C4-2B (cell line): ENCODE measurements around the gene DDX24.

Experiments used
- ZFX ChIP-seq: fragments of 450-650 bp; IDR thresholded peaks from 2 replicates; pipeline ENCODE4 v1.6.1; 2017
- TF ChIP-seq, protein P1 (sequence below): fragments of 450-650 bp; conservative IDR thresholded peaks from 2 replicates; pipeline ENCODE4 v1.5.1; 2017; ENCODE audit warnings: mild to moderate bottlenecking

DNA sequence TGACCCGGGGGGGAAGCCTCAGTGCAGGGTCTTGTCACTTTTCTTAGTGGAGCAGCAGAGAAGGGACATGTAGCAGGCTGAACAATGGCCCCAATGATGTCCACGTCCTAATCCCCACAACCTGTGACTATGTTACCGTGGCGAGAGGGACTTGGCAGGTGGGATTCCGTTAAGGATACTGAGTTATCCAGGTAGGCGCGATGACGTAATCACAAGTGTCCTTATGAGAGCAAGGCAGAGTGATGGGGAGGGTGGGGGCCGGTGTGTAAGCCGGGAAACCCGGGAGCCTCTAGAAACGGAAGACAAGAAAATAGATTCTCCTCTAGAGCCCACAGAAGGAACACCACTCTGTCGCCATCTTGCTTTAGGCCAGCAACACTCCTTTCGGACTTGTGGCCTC, 50.4 kb downstream of the DDX24 start:
- TF ChIP-seq, protein P1, sequence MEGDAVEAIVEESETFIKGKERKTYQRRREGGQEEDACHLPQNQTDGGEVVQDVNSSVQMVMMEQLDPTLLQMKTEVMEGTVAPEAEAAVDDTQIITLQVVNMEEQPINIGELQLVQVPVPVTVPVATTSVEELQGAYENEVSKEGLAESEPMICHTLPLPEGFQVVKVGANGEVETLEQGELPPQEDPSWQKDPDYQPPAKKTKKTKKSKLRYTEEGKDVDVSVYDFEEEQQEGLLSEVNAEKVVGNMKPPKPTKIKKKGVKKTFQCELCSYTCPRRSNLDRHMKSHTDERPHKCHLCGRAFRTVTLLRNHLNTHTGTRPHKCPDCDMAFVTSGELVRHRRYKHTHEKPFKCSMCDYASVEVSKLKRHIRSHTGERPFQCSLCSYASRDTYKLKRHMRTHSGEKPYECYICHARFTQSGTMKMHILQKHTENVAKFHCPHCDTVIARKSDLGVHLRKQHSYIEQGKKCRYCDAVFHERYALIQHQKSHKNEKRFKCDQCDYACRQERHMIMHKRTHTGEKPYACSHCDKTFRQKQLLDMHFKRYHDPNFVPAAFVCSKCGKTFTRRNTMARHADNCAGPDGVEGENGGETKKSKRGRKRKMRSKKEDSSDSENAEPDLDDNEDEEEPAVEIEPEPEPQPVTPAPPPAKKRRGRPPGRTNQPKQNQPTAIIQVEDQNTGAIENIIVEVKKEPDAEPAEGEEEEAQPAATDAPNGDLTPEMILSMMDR = no peak
- TF ChIP-seq ZFX = no peak
